ENCODE measurements around the gene CC2D2A. TPM values are rescaled to one million over a fixed set of nuclear protein-coding genes. Genes with fewer than 3 reads are reported as not detected.

Gene CC2D2A
- total and polyA plus RNA-seq, 10 donors = 2.6 to 16.6 (median 6.9) TPM

- Histone ChIP-seq H3K4me3 (no peak overlapping the region), H3K27me3 (replicated peaks in 1 of 7) (no peaks in the 10 kb centered on the region), H3K9me3 (no peaks in the 10 kb centered on the region), H3K36me3 (no peaks in the 10 kb centered on the region), H3K4me1 (peaks cover 0 to 8% (median 0%) of the 10 kb centered on the region in 6 donors), H3K27ac (peak overlapping the region in 3 of 8 donors; percentile 6 to 37 (median 24))
- WGBS, 5 donors = 60 to 84% (median 67%) methylated on average over 2 of the region's 2 CpGs
- intact Hi-C loops (cut with DNase I; ENCODE audit: low total_unique reads) = no loop called here
- no peak for DNase-seq
- TF ChIP-seq, protein P1, sequence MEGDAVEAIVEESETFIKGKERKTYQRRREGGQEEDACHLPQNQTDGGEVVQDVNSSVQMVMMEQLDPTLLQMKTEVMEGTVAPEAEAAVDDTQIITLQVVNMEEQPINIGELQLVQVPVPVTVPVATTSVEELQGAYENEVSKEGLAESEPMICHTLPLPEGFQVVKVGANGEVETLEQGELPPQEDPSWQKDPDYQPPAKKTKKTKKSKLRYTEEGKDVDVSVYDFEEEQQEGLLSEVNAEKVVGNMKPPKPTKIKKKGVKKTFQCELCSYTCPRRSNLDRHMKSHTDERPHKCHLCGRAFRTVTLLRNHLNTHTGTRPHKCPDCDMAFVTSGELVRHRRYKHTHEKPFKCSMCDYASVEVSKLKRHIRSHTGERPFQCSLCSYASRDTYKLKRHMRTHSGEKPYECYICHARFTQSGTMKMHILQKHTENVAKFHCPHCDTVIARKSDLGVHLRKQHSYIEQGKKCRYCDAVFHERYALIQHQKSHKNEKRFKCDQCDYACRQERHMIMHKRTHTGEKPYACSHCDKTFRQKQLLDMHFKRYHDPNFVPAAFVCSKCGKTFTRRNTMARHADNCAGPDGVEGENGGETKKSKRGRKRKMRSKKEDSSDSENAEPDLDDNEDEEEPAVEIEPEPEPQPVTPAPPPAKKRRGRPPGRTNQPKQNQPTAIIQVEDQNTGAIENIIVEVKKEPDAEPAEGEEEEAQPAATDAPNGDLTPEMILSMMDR (IDR thresholded peaks at IDR 0.05 in 8 of 11, conservative IDR thresholded peaks at IDR 0.05 in 3 of 11) = no peak
- no peak for TF ChIP-seq POLR2AphosphoS5 (IDR thresholded peaks at IDR 0.05)
- no peak for TF ChIP-seq POLR2A (IDR thresholded peaks at IDR 0.05)
These were observed 42.5 kb upstream of the CC2D2A start for GRCh38 chr4:15427161-15427560.

- intact Hi-C loops (cut with DNase I; ENCODE audit: low total_unique reads) = no loop called here
- no peak for TF ChIP-seq POLR2A (IDR thresholded peaks at IDR 0.05)
- TF ChIP-seq, protein P1 (IDR thresholded peaks at IDR 0.05 in 8 of 11, conservative IDR thresholded peaks at IDR 0.05 in 3 of 11) = no peak
- no peak for TF ChIP-seq POLR2AphosphoS5 (IDR thresholded peaks at IDR 0.05)
- DNase-seq = no peak
- H3K4me1 ChIP-seq = peaks cover 0 to 8% (median 0%) of the 10 kb centered on the region in 6 donors
- H3K27me3 ChIP-seq (replicated peaks in 1 of 7) = no peaks in the 10 kb centered on the region
- H3K4me3 ChIP-seq = no peak within 1 kb of the TSS
- H3K9me3 ChIP-seq = no peaks in the 10 kb centered on the region
- no peaks in the 10 kb centered on the region for H3K36me3 ChIP-seq
- 72 to 78% (median 76%) methylated on average over 3 of the region's 3 CpGs for WGBS, 5 donors
- peak within 1 kb of the TSS in 4 of 8 donors; percentile 1 to 37 (median 15) for H3K27ac ChIP-seq
These were observed 42.0 kb upstream of the CC2D2A start, which contains the start of gene C1QTNF7 for GRCh38 chr4:15427701-15428100. TSS of gene C1QTNF7 (plus strand) at chr4:15428033. CDS start at chr4:15435744, 7,711 bp downstream.

DNA sequence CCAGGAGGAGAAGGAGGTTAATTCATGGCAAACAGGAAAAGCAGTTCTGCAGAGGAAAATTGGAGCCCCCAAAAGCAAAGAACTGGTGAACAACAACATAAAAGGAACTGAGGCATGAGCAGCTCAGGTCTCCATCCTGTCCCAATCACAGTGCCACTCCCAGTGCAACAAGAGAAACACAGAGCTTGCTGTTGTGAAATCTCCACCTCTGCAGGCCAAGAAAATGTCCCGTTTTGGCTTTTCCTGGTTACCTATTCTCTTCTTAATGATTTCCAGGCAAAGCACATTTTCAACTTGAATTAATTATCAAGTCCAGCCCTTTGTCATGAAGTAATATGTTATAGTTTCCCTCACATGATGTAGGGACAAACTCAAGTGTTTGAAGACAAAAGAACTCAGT is 41.1 kb upstream of the CC2D2A start:
- intact Hi-C loops (cut with DNase I; ENCODE audit: low total_unique reads) = no loop called here
- Histone ChIP-seq H3K9me3 (no peaks in the 10 kb centered on the region), H3K4me1 (peaks cover 0 to 8% (median 0%) of the 10 kb centered on the region in 6 donors), H3K27me3 (replicated peaks in 1 of 7) (no peaks in the 10 kb centered on the region), H3K36me3 (no peaks in the 10 kb centered on the region), H3K27ac (peak overlapping the region in 3 of 8 donors; percentile 1 to 37 (median 24)), H3K4me3 (no peak overlapping the region)
- WGBS, 5 donors = 50 to 81% (median 62%) methylated on average over 1 of the region's 1 CpG
- TF ChIP-seq, protein P1 (IDR thresholded peaks at IDR 0.05 in 8 of 11, conservative IDR thresholded peaks at IDR 0.05 in 3 of 11) = no peak
- TF ChIP-seq POLR2AphosphoS5 (IDR thresholded peaks at IDR 0.05) = no peak
- TF ChIP-seq POLR2A (IDR thresholded peaks at IDR 0.05) = no peak
- no peak for DNase-seq

DNA sequence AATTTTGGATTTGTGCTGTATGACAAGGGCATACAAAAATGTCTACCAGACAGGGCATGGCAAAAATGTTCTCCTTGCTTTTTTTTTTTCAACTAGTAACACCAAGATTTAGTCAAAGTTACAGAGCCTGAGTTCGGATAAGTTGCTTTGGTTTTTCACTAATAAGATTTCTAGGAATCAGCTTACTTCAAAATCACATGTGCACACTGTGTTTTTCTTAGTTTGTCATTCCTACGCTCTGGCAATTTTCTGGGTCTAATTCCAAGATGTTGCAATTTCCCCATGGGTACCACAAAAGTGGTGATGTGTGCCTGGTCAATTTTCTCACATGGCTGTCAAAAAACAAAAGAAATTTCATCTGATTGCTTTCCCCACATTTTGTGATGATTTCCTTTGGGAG is 35.6 kb upstream of the CC2D2A start:
- intact Hi-C loops (cut with DNase I; ENCODE audit: low total_unique reads) = no loop called here
- 76 to 94% (median 85%) methylated on average over 2 of the region's 2 CpGs for WGBS, 5 donors

More for the DNA sequence above, 35.6 kb upstream of the CC2D2A start:
- Histone ChIP-seq H3K27me3 (replicated peaks in 1 of 7) (no peaks in the 10 kb centered on the region), H3K4me1 (peaks cover 0 to 10% (median 2%) of the 10 kb centered on the region in 6 donors), H3K36me3 (no peaks in the 10 kb centered on the region), H3K4me3 (no peak overlapping the region), H3K9me3 (no peaks in the 10 kb centered on the region), H3K27ac (no peak overlapping the region)
- no peak for DNase-seq
- no peak for TF ChIP-seq POLR2A (IDR thresholded peaks at IDR 0.05)
- TF ChIP-seq POLR2AphosphoS5 (IDR thresholded peaks at IDR 0.05) = no peak
- TF ChIP-seq, protein P1 (IDR thresholded peaks at IDR 0.05 in 8 of 11, conservative IDR thresholded peaks at IDR 0.05 in 3 of 11) = no peak
